Body of pancreas (tissue), 4 donors: Measurements from ENCODE around the gene PLXNC1. TPM values are rescaled to one million over a fixed set of nuclear protein-coding genes. Genes with fewer than 3 reads are reported as not detected.

Source experiments
- ATAC-seq: fragments of 150-250 bp; one replicate; pipeline ENCODE4 v1.9.1; 2016
- DNase-seq, 4 donors: peaks; one replicate each; pipeline ENCODE4 v3.0.0-alpha.2; 2019
- H3K27ac ChIP-seq, 4 donors: fragments of 200-600 bp; sonication (generic); 1 replicate in 3 of 4; 2 replicates in 1 of 4; pipeline versions ENCODE4 v1.5.1 to v1.6.1; 2016 to 2019; ENCODE audit warnings: mild to moderate bottlenecking in 1 of 4, mixed read lengths in 1 of 4, moderate library complexity in 1 of 4
- H3K27me3 ChIP-seq, 2 donors: fragments of 200-600 bp; sonication (generic); one replicate each; pipeline ENCODE4 v1.6.0; 2016; ENCODE audit warnings: mild to moderate bottlenecking in 1 of 2
- H3K36me3 ChIP-seq, 2 donors: fragments of 200-600 bp; sonication (generic); replicated peaks in 1 of 2; 2 replicates each; pipeline ENCODE4 v1.5.1; 2016; ENCODE audit warnings: low read depth in 2 of 2; ENCODE audit not compliant: insufficient read depth in 1 of 2
- H3K4me1 ChIP-seq: fragments of 200-600 bp; sonication (generic); one replicate; pipeline ENCODE4 v1.6.0; 2016
- H3K4me3 ChIP-seq, 2 donors: fragments of 200-600 bp; sonication (generic); 1 replicate in 1 of 2; 2 replicates in 1 of 2; pipeline ENCODE4 v1.5.1; 2016 to 2019
- H3K9me3 ChIP-seq, 3 donors: fragments of 200-600 bp; sonication (generic); 1 replicate in 2 of 3; 2 replicates in 1 of 3; pipeline ENCODE4 v1.5.1; 2016
- POLR2A ChIP-seq, 3 donors: fragments of 450-650 bp; IDR thresholded peaks; one replicate each; pipeline ENCODE4 v1.6.1; 2016; ENCODE audit warnings: antibody characterized with exemption in 3 of 3, mild to moderate bottlenecking in 2 of 3
- WGBS, 2 donors: methylation state at CpG; one replicate each; pipeline ENCODE4 v1.1.5; 2017; 5-methylcytosine and 5-hydroxymethylcytosine counted together
- intact Hi-C: fragments of 100-400 bp; cut with DNase I; formaldehyde crosslinking; loops from one replicate; pipeline ENCODE4 v1.15.1; 2023
- total RNA-seq, 2 donors: library from RNA; depleted of rRNA; stranded (reverse); fragments of >200 nt; gene quantifications; one replicate each; pipeline ENCODE4 v1.1.0, GENCODE V29; 2016
- TF ChIP-seq, protein P1 (sequence below), 7 experiments: fragments of 450-650 bp in 4 of 7; fragments of 200-600 bp in 3 of 7; sonication (generic) in 3 of 7; IDR thresholded peaks; one replicate each; pipeline ENCODE4 v1.5.1; 2016 to 2019; ENCODE audit warnings: antibody characterized with exemption in 7 of 7

The PLXNC1 gene
- total RNA-seq: 1 to 10 TPM; 3.9 to 4.9 TPM

- H3K27ac ChIP-seq: peak within 1 kb of the TSS in 1 of 4 donors; percentile 23
- H3K27me3 ChIP-seq: peaks cover 0 to 9% of the 10 kb centered on the region in 2 donors
- TF ChIP-seq, protein P1, sequence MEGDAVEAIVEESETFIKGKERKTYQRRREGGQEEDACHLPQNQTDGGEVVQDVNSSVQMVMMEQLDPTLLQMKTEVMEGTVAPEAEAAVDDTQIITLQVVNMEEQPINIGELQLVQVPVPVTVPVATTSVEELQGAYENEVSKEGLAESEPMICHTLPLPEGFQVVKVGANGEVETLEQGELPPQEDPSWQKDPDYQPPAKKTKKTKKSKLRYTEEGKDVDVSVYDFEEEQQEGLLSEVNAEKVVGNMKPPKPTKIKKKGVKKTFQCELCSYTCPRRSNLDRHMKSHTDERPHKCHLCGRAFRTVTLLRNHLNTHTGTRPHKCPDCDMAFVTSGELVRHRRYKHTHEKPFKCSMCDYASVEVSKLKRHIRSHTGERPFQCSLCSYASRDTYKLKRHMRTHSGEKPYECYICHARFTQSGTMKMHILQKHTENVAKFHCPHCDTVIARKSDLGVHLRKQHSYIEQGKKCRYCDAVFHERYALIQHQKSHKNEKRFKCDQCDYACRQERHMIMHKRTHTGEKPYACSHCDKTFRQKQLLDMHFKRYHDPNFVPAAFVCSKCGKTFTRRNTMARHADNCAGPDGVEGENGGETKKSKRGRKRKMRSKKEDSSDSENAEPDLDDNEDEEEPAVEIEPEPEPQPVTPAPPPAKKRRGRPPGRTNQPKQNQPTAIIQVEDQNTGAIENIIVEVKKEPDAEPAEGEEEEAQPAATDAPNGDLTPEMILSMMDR (IDR thresholded peaks at IDR 0.05): no peak
- TF ChIP-seq POLR2A (IDR thresholded peaks at IDR 0.05): no peak
- H3K9me3 ChIP-seq: no peaks in the 10 kb centered on the region
- H3K4me3 ChIP-seq: peak within 1 kb of the TSS; percentile 15 to 27
- no peaks in the 10 kb centered on the region for H3K36me3 ChIP-seq
- intact Hi-C loops: no loop called here
- H3K4me1 ChIP-seq: peaks cover 31% of the 10 kb centered on the region
- peak in 3 of 4 donors; percentile 15 to 48 (median 42) for DNase-seq
- ATAC-seq: no peak
- 1 to 2% methylated on average over 21 to 74 of the region's 75 CpGs for WGBS, 2 donors
Measured at GRCh38 chr12:94147991-94148738, at the start of gene PLXNC1. TSS of gene PLXNC1 (plus strand) at chr12:94148577. CDS start at chr12:94148972, 395 bp downstream.

GRCh38 chr12:94099191-94099590 is 49.2 kb upstream of the PLXNC1 start:
- ATAC-seq (no peak), DNase-seq (no peak)
- Histone ChIP-seq H3K9me3 (no peaks in the 10 kb centered on the region), H3K36me3 (no peaks in the 10 kb centered on the region), H3K4me3 (no peak overlapping the region), H3K27ac (no peak overlapping the region), H3K27me3 (no peaks in the 10 kb centered on the region), H3K4me1 (peaks cover 12% of the 10 kb centered on the region)
- WGBS, 2 donors: 64 to 67% methylated on average over 3 of the region's 3 CpGs
- intact Hi-C loops: no loop called here
- TF ChIP-seq POLR2A (IDR thresholded peaks at IDR 0.05): no peak
- TF ChIP-seq, protein P1 (IDR thresholded peaks at IDR 0.05): no peak

GRCh38 chr12:94099632-94100031 is 48.7 kb upstream of the PLXNC1 start:
- no peak overlapping the region for H3K4me3 ChIP-seq
- ATAC-seq (no peak), DNase-seq (no peak)
- no peak overlapping the region for H3K27ac ChIP-seq
- no peak for TF ChIP-seq POLR2A (IDR thresholded peaks at IDR 0.05)
- TF ChIP-seq, protein P1 (IDR thresholded peaks at IDR 0.05): no peak
- H3K27me3 ChIP-seq: no peaks in the 10 kb centered on the region
- intact Hi-C loops: loop anchor here (5.0 kb wide), 2 partner anchors 532 to 597 kb away; no protein-coding TSS in a partner anchor
- no peaks in the 10 kb centered on the region for H3K36me3 ChIP-seq
- WGBS, 2 donors: 43 to 65% methylated on average over 10 of the region's 10 CpGs
- no peaks in the 10 kb centered on the region for H3K9me3 ChIP-seq
- H3K4me1 ChIP-seq: peaks cover 12% of the 10 kb centered on the region

GRCh38 chr12:94100211-94100627 is 48.2 kb upstream of the PLXNC1 start:
- intact Hi-C loops: loop anchor here (5.0 kb wide), 2 partner anchors 533 to 598 kb away; no protein-coding TSS in a partner anchor
- peaks cover 12% of the 10 kb centered on the region for H3K4me1 ChIP-seq
- no peak for ATAC-seq
- H3K27me3 ChIP-seq: no peaks in the 10 kb centered on the region
- H3K4me3 ChIP-seq: no peak overlapping the region
- no peaks in the 10 kb centered on the region for H3K36me3 ChIP-seq
- no peak overlapping the region for H3K27ac ChIP-seq
- TF ChIP-seq POLR2A (IDR thresholded peaks at IDR 0.05): no peak
- TF ChIP-seq, protein P1 (IDR thresholded peaks at IDR 0.05): no peak
- 47 to 49% methylated on average over 2 to 6 of the region's 6 CpGs for WGBS, 2 donors
- H3K9me3 ChIP-seq: no peaks in the 10 kb centered on the region
- no peak for DNase-seq
